Esophagus mucosa (tissue), 1 donor: Measurements from ENCODE around the gene TMEM269. TPM values are rescaled to one million over a fixed set of nuclear protein-coding genes. Genes with fewer than 3 reads are reported as not detected.

Source experiments
- ATAC-seq: fragments of 200-7000 bp; cut with Tn5 transposase; one replicate; pipeline ENCODE4 v1.9.1; 2020
- total RNA-seq: library from RNA; stranded (reverse); gene quantifications from one replicate; pipeline ENCODE4 v1.2.4, GENCODE V29; 2023
- donor health status: DM: yes; HTN: yes; CAD: no.

TMEM269 gene
- 0.08 TPM for total RNA-seq

- ATAC-seq: peak; percentile 19
Measured at GRCh38 chr1:42784946-42785693, at the start of gene TMEM269. Gene TMEM269 (plus strand): TSS chr1:42784991. CDS start chr1:42789894, 4,903 bp downstream.

GRCh38 chr1:42735056-42735455 is 49.7 kb upstream of the TMEM269 start:
- no peak for ATAC-seq

- peak; percentile 71 for ATAC-seq
Measured at GRCh38 chr1:42735477-42736105, 49.2 kb upstream of the TMEM269 start.

- peak; percentile 55 for ATAC-seq
Measured at GRCh38 chr1:42736152-42736551, 48.6 kb upstream of the TMEM269 start.

- ATAC-seq: no peak
Measured at GRCh38 chr1:42736571-42737200, 48.1 kb upstream of the TMEM269 start.

GRCh38 chr1:42737257-42737656 is 47.5 kb upstream of the TMEM269 start:
- ATAC-seq: peak; percentile 48

GRCh38 chr1:42737986-42738677 is 46.7 kb upstream of the TMEM269 start:
- no peak for ATAC-seq

GRCh38 chr1:42738678-42739226 is 46.0 kb upstream of the TMEM269 start:
- ATAC-seq: no peak

- ATAC-seq: no peak
Measured at GRCh38 chr1:42739753-42740700, 44.8 kb upstream of the TMEM269 start, which contains the start of gene CLDN19. Gene CLDN19 (minus strand): TSS chr1:42740236. CDS start chr1:42740063, 173 bp downstream.

- no peak for ATAC-seq
Measured at GRCh38 chr1:42740851-42741580, 43.8 kb upstream of the TMEM269 start.

GRCh38 chr1:42741706-42742105 is 43.1 kb upstream of the TMEM269 start:
- ATAC-seq: no peak

- no peak for ATAC-seq
Measured at GRCh38 chr1:42742141-42742540, 42.6 kb upstream of the TMEM269 start.

GRCh38 chr1:42742617-42743316 is 42.0 kb upstream of the TMEM269 start:
- ATAC-seq: no peak

GRCh38 chr1:42743317-42744147 is 41.3 kb upstream of the TMEM269 start:
- peak; percentile 66 for ATAC-seq

GRCh38 chr1:42744148-42744413 is 40.7 kb upstream of the TMEM269 start:
- no peak for ATAC-seq

GRCh38 chr1:42745851-42746250 is 38.9 kb upstream of the TMEM269 start:
- peak; percentile 75 for ATAC-seq

GRCh38 chr1:42746436-42747105 is 38.2 kb upstream of the TMEM269 start:
- no peak for ATAC-seq

- no peak for ATAC-seq
Measured at GRCh38 chr1:42747125-42747524, 37.7 kb upstream of the TMEM269 start.

- no peak for ATAC-seq
Measured at GRCh38 chr1:42748021-42748420, 36.8 kb upstream of the TMEM269 start.
